GM18519 (cell line): Measurements from ENCODE around the gene SPEM1.

Experiments used
- ATAC-seq: cut with Tn5 transposase; IDR thresholded peaks from one replicate; pipeline ENCODE4 v1.9.1; 2021; ENCODE audit warnings: mild to moderate bottlenecking, moderate library complexity; ENCODE audit not compliant: unreplicated experiment, low FRiP score

Gene SPEM1

DNA sequence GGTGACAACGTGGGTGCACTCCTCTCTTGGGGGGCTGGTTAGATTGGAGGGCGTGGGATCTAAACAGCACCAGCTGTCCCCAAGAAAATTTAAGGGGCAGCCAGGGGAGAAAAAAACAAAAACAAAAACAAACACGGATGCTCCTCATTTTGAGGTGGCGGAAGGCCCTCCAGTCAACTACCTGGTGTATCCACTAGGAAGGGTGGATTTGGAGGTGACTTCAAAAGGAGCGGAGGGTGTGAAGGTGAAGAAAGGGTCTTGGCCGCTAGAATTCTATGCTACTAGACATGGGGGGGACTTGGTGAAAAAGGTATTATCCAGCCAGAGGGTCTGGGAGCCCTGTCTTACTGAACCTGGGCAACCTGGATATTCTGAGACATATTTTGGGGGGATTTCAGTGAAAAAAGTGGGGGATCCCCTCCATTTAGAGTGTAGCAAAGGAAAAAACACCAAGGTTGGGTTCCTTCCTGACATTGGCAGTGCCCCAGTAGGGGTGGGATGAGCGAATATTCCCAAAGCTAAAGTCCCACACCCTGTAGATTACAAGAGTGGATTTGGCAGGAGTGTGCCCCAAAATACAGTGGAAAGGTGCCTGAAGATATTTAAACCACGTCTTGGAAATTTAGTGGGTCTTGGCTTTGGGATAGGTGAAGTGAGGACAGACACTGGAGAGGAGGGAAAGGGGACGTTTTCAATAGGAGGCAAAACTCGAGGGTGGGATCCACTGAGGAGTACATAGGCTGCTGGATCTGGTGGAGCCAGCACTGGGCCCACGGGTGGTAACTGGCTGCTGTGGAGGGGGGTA, 18.7 kb downstream of the SPEM1 start:
- no peak for ATAC-seq

DNA sequence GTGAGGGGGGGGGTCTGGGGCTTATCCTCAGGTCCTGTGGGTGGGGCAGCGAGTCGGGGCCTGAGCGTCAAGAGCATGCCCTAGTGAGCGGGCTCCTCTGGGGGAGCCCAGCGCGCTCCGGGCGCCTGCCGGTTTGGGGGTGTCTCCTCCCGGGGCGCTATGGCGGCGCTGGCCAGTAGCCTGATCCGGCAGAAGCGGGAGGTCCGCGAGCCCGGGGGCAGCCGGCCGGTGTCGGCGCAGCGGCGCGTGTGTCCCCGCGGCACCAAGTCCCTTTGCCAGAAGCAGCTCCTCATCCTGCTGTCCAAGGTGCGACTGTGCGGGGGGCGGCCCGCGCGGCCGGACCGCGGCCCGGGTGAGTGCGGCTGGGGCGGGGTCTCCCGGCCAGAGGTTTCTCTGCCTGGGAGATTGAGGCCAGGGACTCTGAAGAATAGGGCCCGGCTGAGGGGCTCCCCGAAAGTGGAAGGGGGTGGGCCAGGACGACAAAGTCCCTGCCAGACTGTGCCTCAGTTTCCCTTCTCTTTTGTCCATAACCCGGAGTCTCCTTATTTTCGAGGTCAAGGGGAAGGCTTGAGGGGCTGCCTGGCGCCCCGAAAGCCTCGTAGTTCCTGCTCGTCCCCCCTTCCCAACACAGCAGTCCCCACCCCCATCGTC, 19.5 kb downstream of the SPEM1 start, which contains the start of gene FGF11:
Gene FGF11 (plus strand): TSS at position 51 of the 651 bp plus-strand sequence. CDS start 109 bp downstream, at position 160.
- ATAC-seq = no peak

DNA sequence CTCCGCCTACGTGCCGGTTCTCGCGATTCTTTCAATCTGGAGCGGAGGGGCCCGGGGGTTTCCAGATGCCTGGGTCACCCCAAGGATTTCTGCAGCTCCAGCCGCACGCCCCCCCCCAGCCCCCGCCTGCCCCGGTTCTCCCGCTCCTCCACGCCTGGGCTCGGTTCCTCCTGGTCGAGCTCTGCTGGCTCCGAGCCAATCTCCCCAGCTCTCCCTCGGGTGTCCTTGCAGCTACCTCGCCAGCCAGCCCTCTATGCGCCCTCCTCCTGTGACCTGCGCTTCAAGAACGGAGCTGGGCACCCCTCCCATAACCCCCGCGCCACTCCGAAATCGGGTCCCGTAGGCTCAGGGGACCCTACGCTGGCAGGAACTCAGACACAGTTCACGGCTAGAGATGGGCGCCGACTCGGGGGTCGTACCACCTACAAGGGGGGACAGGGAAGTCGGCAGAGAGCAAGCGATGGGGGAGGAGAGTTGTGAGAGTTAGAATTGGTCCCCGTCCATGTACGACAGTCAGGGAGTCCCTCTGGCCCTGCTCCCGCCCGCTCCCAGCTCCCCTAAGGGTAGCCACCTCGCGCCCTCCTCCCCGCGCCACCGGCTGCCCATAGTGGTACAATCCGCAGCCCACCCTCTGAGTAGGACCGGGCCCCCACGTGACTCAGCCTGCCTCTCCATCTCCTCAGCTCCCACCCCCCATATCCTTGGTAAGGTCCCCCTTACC, 20.1 kb downstream of the SPEM1 start:
- ATAC-seq = no peak

DNA sequence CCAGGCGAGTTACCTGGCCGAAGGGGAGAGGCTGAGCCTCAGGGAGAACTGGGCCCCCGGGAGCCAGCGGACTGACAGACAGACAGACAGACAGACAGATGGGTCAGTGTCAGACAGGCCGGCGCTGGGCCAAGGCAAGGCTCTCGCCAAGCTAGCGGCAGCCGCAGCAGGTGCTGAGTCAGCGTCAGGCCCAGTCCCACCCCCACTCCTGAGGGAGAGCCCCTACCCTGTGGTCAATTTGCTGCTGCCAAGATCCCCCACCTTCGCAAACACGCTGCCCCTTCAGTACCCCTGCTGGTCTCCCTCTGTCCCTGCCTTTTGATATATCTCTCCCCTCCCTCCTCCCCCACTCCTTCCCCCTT, 20.7 kb downstream of the SPEM1 start:
- no peak for ATAC-seq

DNA sequence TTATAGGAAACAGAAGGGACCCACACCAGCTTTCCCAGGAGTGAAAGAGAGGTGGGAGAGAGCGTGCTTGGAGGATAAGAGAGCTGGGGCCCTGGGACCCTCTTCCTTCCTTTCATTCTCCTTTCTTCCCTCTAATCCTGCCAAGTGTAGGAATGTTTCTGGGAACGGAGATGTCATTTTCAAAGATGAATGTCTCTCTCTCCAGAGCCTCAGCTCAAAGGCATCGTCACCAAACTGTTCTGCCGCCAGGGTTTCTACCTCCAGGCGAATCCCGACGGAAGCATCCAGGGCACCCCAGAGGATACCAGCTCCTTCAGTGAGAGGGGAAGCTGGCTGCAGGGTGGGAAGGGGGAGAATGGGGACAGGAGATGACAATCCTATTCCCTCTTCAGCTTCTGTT, 21.1 kb downstream of the SPEM1 start:
- ATAC-seq = no peak

DNA sequence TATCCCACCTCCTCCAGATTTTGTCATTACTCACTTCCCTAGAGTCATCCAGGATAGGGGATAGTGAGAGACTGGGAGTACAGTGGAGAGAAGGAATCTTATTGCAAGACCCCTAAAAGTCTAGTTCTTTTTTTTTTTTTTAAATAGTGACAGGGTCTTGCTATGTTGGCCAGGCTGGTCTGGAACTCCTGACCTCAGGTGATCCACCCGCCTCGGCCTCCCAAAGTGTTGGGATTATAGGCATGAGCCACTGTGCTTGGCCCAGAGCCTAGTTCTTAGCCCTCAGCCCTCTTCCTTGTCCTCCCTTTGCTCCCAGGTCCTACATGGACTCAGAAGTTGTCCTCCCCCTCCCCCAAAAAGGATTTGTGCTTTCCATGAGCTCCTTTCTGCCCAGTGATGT, 22.0 kb downstream of the SPEM1 start:
- no peak for ATAC-seq

DNA sequence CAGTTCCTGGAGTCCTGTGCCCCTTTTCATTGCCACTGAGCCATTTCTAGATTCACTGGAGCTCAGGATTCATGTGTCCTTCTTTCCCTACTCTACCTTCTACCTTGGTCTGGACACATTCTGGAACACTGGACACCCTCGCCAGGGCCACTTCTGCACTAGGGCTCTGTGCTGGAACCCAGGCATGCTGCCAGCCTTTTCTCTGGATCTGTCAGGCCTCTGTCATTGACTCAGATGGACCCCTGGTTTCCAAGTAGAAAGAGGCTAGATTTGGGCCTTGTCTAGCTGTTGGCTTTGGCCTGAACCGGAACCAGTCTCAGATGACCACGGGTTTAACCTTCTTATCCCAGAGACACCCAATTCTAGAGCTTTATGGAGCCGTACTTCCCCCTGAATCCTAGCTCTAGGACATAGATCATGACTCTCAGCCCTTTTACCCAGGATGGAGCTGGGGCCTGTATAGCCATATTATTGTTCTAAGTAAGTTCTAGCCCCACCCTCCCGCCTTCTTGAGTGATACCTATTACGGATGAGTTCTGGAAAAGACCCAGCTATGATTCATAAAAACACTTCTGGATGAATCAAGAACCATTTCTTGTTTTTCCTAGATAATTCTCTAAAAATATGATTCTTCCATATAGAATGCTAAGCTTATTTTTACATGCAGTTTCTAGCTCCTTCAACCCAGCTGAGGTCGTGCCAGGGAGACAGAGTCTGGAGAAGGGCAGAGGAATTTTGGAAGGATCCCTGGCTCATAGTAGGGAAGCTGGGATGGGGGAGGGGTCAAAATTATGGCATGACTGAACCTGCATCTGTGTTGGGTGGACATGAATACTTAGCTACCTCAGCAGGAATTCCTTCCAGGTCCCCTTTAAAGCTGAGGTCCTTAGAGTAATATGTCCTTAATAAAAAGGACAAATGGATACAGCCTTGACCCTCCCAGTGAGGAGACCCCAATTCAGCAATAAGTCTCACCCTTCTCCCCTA, 23.7 kb downstream of the SPEM1 start:
- ATAC-seq = no peak

DNA sequence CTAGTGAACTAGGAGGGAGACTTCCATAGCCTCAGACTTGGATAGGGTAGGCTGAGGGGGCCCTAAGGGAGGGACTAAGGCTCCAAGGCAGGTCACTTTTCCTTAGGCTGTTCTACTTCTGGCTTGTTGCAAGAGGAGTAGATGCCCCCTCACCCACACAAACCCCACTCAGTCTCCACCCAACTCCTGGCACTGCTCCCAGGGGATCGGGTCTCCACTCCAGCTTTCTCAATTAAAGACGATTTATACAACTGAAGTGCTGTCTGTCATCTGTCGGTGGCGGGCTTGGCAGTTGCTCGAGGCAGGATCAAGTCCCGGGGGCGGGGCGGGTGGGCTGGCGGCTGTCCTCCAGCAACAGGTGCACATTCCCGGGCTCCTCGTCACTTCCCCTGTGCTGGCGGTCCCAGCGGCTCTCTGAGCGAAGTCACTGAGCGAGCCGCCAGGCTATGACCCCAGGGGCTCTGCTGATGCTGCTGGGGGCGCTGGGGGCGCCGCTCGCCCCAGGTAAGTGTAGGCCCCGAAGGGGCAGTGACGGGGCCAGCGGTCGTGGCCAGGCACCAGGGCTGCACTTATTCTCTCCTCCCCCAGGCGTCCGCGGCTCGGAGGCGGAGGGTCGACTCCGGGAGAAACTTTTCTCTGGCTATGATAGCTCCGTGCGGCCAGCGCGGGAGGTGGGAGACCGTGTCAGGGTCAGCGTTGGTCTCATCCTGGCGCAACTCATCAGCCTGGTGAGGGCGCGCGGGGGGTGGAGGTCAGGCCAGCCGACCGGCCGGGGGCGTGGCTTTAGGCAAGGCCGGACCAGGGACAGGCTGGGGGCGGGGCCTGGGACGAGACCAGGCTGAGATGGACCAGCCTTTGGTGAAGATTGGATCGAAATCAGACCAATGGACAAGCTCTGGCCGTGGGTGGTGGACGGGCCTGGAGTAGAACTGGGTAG, 24.8 kb downstream of the SPEM1 start, which contains the start of gene CHRNB1:
Gene CHRNB1 (plus strand): TSS at position 380 of the 937 bp plus-strand sequence. CDS start 67 bp downstream, at position 447.
- no peak for ATAC-seq

DNA sequence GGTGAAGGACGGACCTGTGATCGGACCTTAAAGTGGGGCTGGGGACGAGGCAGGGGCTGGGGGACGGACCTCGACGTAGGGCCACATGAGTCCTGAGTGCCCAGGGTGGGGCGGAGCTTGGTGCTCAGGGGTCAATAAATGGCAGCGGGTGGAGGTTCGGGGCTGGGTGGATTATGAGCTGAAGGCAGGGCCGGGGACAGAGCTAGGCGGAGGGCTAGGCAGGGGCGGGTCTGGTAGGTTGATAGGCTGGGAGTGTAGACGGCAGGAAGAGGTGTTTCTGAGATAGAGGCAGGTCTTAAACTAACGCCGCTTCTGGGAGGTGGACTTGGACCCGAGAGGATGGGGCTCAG, 25.5 kb downstream of the SPEM1 start:
- no peak for ATAC-seq

DNA sequence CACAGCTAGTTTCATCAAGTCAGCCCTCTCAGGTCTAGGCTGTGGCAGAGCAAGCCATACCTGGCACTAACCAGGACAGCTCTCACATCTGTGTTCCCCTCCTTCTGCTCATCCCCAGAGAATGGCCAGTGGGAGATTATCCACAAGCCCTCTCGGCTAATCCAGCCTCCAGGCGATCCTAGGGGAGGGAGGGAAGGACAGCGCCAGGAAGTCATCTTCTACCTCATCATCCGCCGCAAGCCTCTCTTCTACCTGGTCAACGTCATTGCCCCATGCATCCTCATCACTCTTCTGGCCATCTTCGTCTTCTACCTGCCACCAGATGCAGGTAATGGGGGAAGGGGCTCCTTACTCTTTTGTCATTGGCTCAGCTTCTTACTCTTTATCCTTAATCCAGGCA, 28.3 kb downstream of the SPEM1 start:
- ATAC-seq = no peak

DNA sequence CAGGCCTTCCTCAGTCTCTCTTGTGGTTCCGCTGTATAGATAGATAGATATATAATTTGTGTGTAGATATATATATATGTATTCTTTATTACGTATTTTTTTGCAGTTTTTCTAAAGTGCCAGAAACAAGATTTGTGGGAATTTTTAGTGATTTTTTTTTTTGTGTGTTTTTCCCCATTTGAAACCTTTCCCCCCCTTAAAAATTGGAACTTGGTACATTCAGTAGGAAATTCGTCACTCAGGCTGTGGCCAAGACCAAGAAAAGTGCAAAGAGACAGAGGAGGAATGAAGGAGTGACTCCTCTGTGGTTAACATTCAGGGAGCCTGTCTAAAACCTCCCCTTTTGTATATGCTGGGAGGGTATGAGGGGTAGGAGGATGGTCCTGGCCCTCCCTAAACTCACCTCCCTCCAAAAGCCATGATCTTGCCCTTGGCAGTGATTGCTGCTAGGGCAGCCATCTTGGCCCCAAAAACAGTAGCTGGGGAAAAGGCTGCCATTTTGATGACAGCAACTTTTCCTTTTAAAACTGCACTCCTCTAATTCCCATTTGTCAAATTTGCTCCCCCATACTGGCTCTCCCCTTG, 39.9 kb downstream of the SPEM1 start:
- no peak for ATAC-seq

DNA sequence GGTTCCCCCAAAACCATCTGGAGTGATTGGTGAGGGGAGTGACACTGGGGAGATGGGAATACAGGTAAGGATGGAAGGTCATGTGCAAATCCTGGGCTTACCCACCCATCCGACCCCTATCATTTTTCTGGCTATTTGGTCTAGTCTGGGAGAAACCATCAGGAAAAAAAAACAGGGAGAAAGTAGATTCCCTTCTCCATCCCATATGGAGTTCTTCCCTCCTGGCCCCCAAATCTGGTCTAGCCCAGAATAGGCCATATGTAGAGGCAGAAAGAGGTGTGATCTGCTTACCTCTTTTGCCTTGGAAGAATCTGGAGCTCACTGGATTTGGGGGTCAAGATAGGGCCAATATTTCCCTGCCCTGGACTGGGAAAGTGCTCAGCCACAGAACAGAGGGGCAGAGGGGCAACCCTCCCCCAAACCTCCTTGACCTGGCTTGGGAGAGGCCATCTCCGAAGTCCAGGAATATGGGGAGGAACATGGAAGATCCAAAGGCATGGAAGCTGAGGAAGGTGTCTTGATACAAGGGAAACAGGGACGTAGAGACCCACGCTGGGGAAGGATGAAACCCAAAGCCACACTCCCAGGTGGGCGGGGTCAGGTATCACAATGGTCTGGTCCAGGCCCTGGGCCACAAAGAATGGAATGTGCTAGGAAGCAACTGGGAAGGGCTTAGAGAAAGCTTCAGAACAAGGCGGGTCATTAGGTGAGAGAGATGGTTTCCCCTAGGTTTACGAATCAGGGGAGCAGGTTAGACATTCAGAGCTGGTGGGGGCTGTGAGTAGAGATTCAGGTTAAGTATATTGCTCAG, 40.9 kb downstream of the SPEM1 start:
- no peak for ATAC-seq

DNA sequence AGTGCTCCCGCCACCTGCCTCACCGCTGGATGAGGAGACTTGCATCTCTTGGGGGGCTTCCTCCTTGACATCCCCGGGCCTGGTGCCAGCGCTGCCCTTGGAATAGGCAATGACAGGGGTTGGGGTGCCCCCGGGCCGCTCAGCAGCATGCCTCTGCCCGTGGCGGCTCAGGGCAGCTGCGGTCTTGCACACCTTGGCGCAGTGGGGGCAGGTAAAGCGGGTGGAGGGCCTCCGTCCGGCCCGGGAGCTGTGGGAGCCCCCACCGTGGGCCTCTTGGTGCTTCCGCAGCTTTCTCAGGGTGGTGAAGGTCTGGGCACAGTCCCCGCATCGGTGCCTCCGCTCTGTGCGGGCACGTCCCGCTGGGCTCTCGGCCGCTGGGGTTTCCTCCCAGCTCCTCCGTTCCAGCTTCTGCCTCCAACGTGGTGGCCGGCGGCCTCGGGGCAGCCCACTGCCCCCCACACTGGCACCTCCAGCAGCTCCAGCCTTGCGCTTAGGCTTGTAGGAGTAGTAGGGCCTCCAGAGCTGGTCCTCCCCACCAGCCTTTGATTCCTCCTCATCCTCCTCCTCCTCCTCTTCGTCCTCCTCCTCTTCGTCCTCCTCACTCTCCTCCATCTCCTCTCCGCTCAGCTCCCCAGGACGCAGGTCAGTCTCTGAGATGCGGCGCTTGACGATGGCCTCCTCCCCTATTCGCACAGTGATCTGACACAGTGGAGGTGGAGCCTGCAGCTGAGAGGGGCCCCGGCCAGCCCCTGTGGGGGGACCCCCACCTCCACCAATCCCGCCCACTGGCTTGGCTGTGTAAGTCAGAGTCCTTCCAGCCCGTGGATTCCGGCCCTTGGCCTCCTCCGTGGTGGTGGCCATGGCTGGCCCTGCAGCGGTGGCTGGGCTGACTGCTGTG, 42.6 kb downstream of the SPEM1 start:
- ATAC-seq = no peak

DNA sequence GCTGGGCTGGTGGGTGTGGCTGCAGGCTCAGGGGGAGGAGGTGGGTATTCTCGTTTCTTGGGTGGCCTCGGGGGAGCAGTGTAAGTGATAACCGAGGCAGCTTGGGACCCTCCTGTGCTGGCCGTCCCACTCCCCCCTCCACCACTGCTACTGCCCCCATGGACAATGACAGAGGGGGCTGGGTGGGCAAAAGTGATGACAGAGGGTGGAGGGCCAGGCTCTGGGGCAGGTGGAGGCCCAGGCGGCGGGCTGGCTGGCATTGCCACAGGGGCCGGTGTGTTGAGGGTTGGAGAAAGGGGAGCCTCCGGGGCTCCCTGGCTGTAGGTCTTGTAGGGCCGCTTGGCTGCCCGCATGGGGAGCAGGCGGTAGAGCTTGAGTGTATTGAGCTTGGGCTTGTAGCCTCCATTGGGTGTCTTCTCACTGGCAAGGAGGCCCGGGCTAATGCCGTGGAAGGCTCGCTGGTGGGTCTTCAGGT, 43.3 kb downstream of the SPEM1 start:
- no peak for ATAC-seq

DNA sequence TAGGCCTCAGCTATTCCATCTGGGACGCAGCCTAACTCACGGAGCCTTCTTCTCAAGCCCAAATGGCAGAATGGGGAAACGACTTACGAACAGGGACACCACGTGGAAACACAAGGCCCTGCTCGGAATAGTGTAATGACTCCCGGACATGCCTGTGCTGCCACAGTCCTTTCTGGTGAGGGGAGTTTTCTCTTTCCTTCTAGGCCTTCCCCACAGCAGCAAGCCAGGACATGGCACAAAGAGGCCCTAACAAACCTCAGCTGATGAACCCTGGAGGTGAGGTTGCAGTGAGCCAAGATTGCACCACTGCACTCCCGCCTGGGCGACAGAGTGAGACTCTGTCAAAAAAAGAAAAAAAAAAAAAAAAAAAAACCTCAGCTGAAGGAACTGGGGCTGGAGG, 44.0 kb downstream of the SPEM1 start:
- no peak for ATAC-seq

DNA sequence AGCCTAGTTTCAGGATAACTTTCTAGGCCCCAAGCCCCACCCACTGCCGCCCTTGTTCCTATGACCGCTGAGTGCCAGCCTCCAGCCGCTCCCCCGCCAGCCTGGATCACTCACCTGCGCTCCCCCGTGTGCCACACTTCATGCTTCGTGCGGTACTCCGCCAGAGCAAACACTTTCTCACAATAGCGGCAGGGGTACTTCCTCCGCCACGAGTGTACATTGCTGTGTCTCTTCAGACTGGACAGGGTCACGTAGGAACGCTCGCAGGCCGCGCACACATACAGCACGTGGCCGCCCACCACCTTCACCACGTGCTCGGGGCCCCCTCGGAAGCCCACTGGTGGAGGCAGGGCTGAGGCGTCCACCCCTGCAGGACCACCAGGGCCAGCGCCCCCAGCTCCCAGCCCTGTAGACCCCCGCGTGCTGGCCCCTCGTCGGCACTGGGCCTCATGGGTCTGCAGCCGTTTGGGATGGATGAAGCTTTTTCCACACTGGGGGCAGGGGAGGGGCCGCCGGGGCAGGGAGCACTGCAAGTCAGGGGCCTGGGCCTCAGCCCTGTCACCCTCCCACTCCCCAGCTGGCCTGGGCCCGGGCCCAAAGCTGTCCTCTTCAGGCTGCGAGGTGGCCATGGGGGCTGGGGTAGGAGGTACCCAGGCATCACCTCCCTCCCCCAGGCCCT, 45.6 kb downstream of the SPEM1 start:
- ATAC-seq = no peak

DNA sequence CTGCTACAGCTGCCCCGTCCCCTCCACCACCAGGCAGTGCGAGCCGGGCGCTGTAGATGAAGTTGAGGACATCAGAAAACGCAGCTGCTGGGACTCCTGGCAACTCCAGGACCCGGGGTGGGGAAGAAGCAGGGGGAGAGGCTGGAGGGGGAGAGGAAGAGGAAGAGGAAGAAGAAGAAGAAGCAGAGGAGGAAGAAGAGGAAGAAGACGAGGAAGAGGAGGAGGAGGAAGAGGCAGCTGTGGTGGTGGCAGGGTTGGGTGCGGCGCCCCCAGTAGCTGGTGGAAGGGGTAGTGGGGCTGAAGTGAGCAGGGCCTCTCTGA, 46.2 kb downstream of the SPEM1 start:
- ATAC-seq = no peak
